Stimulated activated CD8-positive, alpha-beta memory T cell treated with anti-CD3 and anti-CD28 coated beads, Interleukin-2, amount 100 ng/mL, for 1 hour (primary cell): ENCODE results near the gene TEAD3.

Source experiments
- DNase-seq, 2 donors: peaks; one replicate each; pipeline ENCODE4 v3.0.0-alpha.2; 2020; ENCODE audit warnings: low read depth in 2 of 2

Gene TEAD3

DNA sequence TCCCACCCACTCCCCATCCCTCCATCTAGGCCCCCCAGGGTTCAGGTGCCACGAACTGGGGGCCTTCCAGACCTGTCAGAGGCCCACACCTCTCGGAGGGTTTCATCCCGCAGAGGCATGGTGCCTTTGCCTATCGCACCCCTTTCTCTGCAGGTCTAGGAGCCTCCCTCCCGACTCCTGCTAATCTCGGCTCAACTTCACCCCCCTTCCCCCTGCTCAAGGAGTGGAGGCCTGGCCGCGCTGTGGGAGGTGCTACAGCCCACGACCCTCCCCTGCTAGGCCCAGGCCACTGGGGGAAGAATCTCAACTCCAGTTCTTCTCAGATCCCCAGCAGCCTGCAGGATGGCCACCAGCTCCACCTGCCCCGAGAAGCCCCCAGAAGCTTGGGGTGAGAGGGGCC is 15.9 kb upstream of the TEAD3 start, which contains the start of gene TULP1:
TSS of gene TULP1 (minus strand) at position 157 of the 400 bp plus-strand sequence. CDS start at position 119, 38 bp downstream.
- no peak for DNase-seq

DNA sequence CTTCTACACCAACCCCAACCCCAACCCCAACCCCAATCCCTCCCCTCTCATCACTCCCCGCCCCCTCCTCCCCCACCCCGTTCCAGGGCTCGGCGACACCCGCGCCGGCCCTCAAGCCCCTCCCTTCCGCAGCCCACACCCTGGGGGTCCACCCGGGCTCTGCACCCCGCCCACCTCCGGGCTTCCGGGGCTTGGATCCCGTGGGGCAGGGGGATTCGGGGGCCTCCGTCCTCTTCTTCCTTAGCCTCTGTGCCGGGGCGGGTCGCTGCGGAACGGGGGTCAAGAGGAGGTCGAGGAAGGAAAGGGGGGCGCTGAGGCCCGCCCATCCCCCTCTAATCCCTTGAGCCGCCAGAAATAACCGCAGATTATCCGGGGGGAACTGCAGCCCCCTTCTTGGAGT is 15.1 kb upstream of the TEAD3 start:
- no peak for DNase-seq

DNA sequence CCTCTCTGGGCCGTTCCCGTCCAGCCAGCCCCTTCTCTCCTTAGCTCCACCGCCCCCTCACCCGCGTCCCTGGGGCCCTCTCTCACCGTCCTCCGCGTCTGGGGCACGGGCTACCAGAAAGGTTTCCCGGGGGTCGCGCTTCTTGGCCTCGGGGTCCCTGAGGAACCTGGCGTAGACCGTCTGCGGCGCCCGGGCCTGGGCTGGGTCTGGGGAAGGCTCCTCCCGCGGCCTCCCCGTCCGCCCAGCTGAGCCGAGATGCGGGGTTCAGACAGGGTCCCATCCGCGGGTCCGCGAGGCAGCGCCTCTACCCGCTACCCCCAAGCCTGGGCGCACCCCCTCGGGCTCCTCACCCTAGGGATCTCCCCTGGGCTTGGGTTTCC is 14.7 kb upstream of the TEAD3 start:
- no peak for DNase-seq

DNA sequence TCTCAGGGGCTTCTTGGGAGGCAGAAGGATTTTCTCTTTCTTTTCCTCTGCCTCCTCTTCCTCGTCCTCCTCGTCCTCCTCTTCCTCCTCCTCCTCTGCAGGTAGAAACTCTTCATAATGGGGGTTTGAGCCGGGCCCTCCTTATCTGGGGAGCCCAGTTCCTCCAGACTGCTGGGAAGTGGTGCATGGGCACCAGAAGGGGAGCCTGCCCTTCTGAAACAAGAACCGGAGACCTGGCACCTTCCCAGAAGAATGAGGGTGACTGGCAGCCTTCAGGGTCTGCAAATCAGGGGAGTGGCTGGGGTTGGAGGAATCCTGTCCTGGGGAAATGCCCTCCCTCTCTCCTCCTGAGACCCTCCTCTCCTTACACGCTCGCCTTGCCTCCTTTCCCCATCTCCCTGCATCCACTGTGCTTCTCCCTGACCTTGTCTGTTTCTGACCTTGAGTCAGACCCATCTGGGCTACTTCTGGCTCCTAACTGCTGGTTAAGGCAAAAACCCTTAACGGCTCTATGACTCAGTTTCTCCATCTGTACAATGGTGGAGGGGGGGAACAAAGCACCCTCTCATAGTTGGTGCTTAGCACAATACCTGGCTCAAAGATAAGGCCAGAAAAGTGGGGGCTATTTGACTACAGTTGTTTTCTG is 14.2 kb upstream of the TEAD3 start:
- DNase-seq: no peak

DNA sequence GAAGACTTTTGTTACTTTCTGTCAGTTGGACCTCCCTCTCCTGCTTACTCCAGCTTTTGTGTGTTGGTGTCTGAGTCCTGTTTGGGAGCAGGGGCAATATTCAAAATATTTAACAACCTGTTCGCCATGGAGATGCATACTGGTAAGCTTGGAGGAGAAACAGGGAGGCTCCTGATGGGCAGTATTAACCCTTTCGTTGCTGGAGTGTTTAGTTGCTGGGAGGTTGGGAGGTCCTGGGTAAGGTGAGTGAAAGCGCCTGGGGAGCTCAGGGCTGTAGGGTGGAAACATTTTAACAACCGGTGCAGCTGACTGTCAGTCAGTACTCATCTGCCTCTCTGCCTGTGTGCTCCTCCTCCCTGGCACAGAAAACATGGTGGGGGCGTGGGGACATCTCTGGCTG is 11.7 kb upstream of the TEAD3 start:
- DNase-seq: no peak

DNA sequence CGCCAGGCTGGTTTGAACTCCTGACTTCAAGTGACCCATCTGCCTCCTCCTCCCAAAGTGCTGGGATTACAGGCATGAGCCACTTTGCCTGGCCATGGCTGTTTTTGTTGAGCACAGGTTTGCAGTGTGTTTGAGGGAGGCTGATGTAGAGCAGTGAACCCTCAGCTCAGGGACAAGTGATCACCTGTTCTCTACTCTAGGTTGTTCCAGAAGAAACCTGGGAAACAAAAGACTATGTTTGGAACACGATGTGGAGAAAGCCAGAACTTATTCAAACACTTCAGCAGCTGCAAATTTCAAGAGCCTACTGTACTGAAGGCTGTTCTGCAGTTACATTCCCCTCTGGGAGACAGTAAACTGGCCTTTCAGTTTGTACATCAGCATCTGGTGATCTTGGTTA is 11.1 kb upstream of the TEAD3 start:
- no peak for DNase-seq

DNA sequence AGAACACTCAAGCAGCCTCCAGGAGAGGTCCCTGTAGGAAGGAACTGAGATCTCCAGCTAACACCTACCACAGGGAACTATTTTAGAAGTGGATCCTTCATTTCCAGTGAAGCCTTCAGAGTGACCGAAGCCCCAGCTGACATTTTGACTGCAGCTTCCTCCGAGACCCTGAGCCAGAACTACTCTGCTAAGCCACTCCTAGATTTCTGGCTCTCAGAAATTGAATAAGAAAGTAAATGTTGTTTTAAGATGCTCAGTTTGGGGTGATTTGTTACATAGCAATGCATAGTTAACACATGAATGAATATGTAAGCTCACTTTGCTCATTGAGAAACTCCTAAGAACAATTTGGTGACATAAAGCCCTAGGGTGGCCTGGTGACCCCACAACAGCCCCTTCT is 10.3 kb upstream of the TEAD3 start:
- DNase-seq: no peak

DNA sequence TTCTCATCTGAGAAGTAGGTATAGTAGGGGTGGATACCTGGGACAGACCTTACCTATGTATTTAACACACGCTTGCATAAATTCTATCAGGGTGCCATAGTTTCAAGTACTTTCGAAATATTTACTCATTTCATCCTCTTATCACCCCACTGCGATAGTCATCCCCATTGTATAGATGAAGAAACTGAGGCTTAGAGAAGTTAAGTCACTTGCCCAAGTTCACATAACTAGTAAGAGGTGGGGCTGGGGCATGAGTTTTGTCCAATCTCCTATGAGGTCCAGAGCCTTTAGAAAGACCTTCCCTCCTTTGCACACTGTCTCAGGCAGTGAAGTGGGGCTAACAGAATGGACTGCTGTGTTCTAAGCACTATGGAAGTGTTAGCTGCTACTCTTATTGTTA is 9.7 kb upstream of the TEAD3 start:
- DNase-seq: no peak

DNA sequence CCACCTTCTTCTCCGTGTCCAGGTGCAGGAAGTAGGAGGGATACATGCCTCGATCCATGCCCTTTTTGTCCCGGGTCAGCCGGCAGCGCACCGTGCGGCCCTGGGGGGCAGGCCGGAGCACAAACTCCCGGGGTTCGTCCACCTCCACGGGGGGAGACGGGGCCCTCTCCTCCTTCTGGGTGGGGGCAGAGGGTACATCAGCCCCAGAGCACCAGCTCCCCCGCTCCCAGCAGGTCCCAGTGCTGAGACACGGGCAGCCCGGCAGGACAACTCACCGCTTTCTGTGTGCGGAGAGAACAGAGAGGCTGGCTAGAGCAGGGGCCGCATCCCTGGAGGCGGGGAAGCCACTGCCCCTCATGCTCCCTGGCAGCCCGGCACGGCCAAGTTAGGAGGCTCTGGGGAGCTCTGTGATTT is 9.1 kb upstream of the TEAD3 start:
- DNase-seq: no peak

DNA sequence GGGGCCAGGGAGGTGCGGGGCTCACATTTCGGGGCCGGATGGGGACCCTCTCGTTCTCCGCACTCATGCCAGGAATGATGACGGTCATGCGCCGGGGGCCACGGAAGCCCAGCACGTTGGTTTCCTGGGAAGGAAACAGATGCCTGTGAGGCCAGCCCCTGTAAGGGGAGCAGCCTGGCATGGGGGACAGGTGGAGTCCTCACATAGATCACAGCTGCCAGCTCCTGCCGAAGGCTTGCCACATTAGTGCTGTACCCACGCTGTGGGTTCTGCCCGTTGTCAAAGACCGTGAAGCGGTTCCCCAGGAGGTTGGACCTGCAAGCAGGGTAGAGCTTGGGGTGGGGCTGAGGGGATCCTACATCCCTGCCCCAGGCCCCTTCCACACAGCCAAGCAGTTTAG is 6.7 kb upstream of the TEAD3 start:
- no peak for DNase-seq

DNA sequence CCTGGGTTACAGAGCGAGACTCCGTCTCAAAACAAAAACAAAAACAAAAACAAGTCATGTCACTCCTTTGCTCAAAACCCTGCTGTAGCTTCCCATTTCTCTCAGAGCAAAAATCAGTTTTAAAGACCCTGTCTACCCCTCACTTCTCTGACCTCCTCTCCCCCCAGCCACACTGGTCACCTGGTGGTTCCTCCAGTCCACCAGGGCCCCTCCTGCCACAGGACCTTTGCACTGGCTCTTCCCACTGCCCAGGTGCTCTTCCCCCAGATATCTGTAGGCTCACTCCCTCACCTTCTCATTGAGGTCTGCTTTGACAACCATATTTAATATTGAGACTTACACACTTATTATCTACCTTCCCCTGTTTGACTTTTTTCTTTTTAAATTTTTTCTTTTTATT is 4.9 kb upstream of the TEAD3 start:
- no peak for DNase-seq

DNA sequence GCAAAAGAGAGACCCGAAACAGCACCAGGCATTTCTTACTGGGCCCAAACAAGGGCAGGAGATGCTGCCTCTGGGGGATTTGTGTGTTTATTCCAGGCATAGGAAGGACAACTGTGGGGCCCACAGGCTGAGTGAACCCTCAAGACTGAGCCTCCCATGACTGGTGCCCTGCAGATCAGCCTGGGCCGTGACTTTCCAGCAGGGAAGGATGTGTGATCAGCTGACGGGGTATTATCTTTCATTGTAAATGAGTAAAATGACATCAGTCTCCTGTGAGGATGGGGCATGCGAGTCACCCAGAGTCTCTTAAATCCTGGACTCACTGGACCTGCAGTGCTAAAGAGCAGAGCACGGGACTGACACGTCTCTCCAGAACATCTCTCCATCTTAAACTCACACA is 3.9 kb upstream of the TEAD3 start:
- DNase-seq: no peak

DNA sequence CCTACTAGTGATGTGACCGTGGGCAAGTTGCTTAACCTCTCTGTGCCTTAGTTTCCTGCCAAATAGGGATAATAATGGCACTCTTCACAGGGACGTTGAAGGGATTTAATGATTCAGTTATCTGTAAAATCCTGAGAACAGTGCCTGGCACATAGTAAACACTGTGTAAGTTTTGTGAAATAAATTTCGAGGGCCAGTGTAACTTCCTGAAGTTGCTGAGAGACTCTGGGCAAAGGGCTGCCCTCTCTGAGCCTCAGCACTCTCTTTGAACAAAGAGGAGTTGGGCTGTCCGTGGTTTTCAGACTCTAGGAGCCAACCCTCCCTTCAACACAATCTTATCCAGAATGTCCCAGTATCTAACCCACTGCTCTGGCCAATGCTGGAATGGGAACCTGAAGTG is 2.5 kb upstream of the TEAD3 start:
- DNase-seq: no peak

DNA sequence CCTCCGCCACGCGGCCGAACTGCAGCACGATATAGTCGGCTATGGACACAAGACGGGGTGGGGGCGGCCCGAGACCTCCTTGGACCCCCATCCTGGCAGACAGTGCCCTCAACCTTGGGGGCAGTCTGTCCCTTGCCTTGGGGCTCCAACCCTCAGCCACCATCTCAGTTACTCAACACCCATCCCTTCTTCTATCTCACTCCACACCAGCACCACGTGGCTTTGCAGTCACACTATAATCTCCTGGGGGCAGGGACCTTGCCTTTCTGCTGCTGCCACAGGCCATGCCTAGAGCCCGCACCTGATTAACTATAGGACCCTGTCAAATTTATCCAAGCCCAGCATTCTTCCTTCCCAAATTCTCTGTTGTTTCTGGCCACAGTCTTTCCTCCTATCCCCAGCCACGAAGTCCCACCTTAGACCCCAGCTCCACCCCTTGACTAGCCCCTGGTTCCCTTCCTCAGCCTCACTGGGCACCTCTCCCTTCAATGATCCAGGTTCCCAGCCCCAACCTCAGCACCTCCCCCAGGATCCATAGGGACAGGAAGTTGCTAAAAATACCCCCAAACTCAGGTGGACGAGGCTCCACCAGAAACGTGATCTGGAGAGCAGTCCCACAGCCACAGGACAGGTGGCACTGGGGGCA is 1.7 kb upstream of the TEAD3 start:
- no peak for DNase-seq

DNA sequence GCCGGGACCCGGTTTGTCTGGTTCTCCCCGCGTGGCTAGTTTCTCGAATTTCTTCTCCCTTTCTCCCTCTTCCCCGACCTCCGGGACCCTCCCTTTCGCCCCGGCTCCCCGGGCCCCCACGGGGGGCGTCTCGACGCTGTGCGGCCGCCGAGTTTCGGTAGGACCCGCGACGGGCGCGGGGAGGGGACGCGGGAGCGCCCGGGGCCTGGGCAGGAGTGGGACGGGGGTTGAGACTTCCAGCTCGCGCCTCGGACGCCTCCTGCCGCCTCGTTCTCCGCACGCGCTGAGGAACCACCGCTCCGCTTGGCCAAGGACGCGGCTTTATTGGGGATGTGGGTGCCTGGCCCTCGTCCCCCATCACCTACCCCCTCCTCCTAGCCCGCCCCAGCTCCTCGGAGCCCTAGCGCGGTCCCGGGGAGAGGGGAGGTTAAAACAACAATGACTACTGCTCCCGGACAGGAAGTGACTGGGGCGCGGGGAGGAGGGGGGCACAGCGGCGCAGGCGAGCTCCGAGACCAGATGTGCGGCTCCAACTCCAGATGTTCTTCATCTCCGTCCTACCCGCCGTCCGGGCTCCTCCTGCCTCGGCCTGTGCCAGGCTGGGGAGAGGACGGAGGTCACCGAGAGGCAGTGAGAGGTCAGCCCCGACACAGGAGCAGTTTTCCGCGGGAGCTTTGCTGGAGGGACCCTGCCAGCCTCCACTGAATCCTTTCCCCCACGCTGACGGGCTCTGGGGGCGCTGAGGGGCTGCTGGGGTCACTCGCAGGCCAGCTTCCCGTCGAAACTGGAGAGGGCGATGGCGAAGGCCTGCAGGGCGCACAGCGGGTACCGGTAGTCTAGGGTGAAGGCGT is 917 bp upstream of the TEAD3 start:
- no peak for DNase-seq

DNA sequence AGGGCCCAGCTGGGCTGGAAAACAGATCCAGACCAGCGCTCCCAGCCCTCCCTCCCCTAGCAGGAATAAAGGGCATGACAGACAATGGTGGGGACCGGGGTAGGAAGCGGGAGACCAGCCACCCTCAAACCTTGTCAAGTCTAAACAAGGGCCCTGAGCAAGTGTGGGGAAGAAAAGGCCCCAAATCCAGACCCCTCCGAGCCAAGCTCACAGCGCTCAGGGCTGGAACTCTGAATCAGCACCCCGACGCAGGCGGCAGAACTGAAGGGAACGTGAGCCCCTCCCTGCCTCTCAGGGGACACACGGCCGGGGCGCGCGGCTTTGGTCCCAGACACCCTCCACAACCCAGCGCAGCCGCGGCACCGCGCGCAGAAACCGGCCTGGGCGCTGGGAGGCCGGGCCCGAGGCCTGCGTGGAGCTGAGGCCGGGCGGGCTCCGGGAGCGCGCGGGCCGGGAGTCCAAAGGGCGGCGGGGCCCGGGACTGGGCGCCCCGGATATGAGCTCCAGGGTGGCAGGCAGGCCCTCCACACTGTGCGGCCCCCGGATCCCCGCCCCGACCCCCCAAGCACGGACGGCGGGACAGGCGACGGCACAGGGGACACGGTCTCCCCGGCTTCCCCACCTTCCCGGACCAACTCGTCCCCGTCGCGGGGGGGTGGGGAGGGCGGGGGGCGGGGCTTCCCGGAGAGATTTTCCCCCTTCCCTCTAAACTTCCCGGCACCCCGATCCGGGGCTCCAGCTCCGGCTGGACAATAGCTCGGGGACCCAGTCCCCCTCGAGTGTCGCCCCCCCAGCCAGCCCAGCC is 641 bp downstream of the TEAD3 start:
- no peak for DNase-seq

DNA sequence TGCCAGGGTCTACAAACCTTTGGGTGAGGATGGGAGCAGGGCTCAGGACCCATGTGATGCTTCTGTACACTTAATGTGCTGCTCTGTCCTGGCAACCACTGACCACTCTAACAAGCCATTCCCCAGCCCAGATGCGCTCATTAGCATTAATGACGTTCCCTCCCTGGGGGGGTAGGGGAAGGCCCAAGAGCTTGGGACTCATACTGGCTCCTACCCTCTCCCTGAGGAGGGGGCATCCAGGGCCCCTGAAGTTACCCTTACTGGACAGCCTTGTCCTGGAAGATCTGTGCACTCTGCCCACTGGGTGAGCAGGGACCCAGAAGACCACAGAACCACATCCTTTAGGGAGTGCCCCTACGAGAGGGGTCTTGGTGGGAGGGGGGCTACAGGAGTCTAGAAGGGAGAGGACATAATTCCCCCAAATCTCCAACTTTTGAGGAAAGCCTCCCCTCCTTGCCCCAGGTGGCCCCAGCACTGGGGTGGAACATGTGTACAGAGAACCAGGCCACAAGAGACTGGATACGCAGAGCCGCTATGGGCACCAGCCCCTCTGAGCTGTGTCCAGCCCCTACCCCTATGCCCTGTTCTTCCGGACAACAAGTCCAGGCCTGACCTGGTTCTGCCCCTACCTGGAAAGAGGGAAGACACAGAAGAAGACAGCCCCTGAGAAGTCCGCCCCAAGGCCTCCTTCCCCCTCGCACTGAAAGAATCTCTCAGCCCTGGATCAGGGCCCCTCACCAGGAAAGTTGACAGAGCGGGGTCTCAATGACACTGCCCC is 1.4 kb downstream of the TEAD3 start:
- no peak for DNase-seq

DNA sequence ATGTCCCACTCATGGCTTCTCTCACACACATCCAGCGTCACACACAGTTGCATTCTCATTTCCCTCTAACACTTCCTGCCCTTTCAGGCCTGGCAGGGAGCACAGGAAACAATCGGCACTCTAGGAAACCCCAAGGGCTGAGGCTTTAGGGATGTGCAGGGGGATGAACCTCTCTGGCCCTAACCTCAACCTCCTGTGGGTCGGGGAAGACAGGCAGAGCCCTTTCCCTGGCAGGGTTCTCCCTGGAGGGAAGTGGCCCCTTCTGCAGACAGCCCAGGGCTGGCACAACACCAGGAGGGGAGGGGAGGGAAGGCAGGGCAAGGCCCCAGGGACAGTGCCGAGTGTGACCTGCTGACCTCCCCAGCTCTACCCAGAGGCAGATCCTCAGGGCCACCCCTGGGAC is 2.7 kb downstream of the TEAD3 start:
- DNase-seq: no peak

DNA sequence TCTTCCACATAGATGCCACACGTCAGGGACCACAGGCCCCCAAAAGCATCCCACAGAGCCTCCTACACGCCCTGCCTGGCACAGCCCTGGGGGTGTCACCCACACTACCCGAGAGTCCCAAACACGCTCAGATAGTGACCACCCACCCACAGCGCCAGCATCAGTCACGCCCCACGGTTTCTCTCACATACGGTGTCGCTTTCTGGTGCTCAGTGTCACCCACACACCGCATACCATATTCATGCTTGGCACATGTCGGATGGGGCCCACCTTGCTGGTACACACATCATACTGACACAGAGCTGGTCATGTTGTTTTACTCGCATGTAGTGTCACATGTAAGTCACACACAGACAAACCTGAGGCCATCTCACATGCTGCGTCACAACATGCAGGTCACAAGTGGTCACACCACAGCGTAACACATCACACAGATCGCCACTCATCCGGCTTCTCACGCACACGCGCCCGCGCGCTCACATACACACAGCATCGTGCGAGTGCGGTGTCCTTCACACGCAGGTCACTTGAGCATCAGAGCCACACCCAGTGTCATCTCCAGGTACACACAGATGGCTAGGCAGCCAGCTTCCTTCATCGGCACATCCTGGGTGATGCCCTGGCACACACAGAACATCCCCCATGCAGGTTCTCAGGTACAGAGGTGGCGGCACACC is 3.4 kb downstream of the TEAD3 start:
- no peak for DNase-seq

DNA sequence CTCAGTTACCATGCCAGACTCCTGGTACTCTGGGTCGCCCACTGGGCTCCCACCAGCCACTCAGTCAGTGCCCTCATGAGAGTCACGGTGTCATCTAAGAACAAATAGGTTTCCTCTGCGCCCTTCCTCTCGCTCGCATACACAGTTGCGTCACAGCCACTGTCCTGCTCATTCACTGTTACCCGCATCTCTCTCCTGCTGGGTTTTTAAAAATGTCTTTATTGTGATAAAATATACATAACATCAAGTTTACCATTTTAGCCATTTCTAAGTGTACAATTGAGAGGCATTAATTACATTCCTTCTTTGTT is 4.0 kb downstream of the TEAD3 start:
- DNase-seq: no peak
